DMS53 treated with DMSO at 0.1 percent for 48 hours (cell line): ENCODE measurements around the gene UBASH3B.

Source experiments
- DNase-seq: peaks from one replicate; lab custom pipeline; 2025; ENCODE audit not compliant: unreplicated experiment; lab: John Stamatoyannopoulos, UW

The UBASH3B gene

GRCh38 chr11:122647736-122648275 lies 7.7 kb upstream of the UBASH3B start:
- DNase-seq, result no peak

DNA sequence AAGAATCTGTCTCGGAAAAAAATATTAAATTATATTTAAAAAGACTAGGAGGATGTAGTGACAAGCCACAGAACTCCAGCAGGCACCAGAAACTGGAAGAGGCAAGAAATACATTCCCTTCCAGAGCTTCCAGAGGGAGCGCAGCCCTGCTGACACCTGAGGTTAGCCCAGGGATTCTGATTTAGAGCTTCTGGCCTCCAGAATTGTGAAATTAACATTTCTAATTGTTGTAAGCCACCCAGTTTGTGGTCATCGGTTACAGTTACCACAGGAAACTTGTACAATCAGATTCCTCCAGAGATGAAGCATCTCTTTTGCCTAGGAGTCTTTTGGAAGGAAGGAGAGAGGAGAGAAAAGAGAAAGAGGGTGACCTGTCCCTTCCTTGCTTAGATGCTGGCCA lies 6.4 kb upstream of the UBASH3B start:
- no peak for DNase-seq

GRCh38 chr11:122650619-122651018 lies 4.9 kb upstream of the UBASH3B start:
- no peak for DNase-seq

- no peak for DNase-seq
Measured at GRCh38 chr11:122652495-122652894, 3.0 kb upstream of the UBASH3B start.

GRCh38 chr11:122653916-122654585 lies 1.5 kb upstream of the UBASH3B start:
- no peak for DNase-seq

DNA sequence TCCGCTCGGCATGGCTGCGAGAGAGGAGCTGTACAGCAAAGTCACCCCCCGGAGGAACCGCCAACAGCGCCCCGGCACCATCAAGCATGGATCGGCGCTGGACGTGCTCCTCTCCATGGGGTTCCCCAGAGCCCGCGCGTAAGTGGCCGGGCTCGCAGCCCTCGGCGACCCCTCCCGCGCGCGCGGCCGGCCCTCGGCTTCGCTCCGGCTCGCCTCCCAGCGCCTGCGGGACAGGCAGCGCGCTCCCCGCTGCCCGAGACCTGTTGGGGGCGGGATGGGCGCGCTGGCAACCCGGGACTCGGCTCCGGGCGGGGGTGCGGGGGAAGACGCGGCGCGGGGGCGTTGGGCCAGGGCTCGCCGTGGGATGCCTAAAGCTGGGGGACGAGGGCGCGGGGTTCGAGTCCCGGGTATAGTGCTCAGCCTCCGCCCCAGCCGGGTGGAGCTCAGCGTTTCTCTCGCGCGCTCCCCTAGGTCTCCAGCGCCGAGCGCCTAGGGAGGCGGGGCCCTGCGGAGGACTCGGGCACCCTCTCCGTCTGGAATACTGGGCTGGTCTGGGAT lies 630 bp downstream of the UBASH3B start:
- no peak for DNase-seq

- no peak for DNase-seq
Measured at GRCh38 chr11:122656631-122657101, 1.1 kb downstream of the UBASH3B start.

DNA sequence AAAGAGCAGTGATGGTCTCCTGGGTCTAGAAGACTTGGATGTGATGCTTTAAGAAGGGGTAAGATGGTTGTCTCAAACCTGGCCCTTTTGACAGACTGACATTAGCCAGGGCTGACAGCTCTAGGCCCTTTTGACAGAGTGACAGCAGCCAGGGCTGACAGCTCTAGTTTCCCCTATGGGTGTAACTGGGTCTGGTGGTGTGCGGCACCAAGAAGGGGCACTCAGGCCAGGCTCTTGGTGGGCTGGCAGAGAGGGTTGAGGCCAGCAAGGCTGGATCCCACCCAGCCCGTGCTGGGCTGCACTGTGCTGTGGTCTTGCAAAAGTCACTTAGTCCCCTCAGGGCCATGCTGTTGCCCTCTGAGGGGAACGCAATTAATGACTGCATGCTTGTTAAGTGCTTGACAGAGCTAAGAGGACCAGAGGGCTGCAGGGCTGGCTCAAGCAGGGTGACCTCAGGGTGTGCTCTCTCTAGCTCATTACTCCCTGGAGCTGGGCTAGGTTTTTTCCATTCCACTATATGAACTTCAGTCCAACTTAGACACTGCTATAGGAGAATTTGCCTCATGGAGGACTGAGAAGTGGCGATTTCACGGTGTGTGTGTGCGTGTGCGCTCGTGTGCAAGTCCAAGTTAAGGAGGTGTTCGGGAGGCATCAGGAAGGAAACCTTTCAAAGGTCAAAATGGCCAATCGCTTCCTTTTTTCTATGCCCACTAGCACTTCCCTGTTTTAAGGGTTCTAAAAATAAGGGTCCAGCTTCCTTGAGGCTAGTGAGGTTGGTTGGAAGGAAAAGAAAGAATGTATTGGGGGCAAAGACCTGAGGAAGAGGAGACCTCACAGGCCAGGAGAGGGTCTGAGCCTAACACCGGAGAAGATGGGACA lies 4.4 kb downstream of the UBASH3B start:
- DNase-seq, result no peak

- DNase-seq, result no peak
Measured at GRCh38 chr11:122661182-122661945, 5.8 kb downstream of the UBASH3B start.

DNA sequence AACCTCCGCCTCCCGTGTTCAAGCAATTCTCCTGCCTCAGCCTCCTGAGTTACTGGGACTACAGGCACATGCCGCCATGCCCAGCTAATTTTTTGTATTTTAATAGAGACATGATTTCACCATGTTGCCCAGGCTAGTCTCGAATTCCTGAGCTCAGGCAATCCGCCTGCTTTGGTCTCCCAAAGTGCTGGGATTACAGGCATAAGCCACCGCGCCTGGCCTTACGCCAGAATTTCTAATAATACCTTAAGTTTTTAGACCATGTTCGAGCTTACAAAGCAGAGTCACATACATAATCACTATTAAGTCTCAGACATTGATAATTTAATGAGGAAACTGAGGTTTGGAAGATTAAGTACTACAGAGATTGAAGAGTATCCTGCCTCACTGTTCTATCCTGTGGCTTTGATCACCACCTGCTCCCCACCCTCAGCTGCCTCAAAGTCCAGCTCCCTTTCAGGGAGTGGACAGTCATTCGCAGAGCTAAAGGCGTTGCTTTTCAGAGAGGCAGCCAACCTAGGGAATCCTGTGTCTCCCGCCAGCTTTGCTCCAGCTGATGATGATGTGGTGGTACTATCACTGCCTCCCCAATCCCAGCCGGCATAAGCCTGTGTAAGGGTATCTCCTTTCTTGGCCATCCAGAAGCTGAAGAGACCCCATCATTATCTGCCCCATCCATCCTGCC lies 7.7 kb downstream of the UBASH3B start:
- DNase-seq, result no peak

DNA sequence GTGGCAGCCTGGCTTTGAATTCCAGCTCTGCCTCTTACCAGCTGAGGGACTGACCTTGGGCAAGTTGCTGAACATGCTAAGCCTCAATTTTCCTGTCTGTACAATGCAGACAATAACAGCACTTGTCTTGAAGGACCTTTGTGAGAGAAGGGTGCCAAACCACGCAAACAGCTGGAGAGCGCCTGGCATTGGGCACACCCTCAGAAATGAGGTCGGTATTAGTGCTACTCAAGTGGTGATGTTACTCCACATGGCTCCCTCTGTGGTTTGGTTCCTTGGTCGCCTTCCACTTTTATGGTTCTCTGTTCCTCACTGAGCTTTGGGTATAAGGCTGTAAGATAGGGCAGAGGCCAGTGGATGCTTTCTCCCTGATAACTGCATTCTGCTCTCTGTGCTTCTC lies 8.2 kb downstream of the UBASH3B start:
- no peak for DNase-seq

- DNase-seq, result no peak
Measured at GRCh38 chr11:122664188-122664587, 8.7 kb downstream of the UBASH3B start.

GRCh38 chr11:122665861-122666260 lies 10.3 kb downstream of the UBASH3B start:
- no peak for DNase-seq

GRCh38 chr11:122666743-122667142 lies 11.2 kb downstream of the UBASH3B start:
- DNase-seq, result no peak

DNA sequence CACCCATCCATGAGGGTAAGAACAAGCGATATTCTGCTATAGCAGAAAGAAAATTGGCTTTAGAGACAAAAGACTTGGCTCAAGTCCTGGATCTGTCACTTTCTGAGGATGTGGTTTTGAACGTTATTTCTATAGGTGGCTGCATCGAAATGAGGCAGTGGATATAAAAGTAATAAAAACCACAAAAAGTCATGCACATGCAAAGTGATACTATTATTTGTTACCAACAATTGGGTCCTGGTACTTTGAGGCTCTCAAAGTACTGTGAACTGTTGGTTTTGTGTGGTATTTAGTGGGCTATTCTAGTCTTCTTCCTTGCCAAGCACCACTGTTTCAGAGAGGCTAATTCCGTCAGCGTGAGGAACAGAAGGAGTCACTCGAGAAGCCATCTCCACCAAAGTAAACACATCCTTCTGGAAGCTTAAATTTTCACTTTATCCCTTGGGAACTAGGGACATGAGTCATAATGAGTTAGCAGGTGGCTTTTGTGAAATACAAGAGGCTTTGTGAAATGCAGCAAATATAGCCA lies 13.1 kb downstream of the UBASH3B start:
- no peak for DNase-seq

- DNase-seq, result no peak
Measured at GRCh38 chr11:122670131-122670530, 14.6 kb downstream of the UBASH3B start.

- DNase-seq, result no peak
Measured at GRCh38 chr11:122671400-122671891, 15.9 kb downstream of the UBASH3B start.

- no peak for DNase-seq
Measured at GRCh38 chr11:122672892-122673291, 17.4 kb downstream of the UBASH3B start.

- DNase-seq, result no peak
Measured at GRCh38 chr11:122673701-122674100, 18.2 kb downstream of the UBASH3B start.

DNA sequence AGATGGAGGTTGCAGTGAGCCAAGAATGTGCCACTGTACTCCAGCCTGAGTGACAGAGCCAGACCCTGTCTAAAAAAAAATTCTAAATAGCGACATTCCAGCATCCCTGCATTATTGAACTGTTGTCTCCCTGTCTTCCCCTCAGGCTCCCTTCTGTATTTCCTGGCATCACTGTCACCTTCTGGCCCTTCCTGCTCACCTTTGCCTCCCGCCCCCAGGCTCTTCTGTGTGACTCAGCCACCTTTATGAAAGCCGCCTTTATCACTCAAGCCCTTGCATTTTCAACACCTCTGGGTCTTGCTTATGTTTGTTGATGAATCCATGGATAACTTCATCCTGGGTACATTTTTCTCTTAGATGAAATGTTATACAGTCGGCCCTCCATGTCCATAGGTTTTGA lies 21.1 kb downstream of the UBASH3B start:
- DNase-seq, result no peak
